ENCODE data around the gene APBB1.

DNA sequence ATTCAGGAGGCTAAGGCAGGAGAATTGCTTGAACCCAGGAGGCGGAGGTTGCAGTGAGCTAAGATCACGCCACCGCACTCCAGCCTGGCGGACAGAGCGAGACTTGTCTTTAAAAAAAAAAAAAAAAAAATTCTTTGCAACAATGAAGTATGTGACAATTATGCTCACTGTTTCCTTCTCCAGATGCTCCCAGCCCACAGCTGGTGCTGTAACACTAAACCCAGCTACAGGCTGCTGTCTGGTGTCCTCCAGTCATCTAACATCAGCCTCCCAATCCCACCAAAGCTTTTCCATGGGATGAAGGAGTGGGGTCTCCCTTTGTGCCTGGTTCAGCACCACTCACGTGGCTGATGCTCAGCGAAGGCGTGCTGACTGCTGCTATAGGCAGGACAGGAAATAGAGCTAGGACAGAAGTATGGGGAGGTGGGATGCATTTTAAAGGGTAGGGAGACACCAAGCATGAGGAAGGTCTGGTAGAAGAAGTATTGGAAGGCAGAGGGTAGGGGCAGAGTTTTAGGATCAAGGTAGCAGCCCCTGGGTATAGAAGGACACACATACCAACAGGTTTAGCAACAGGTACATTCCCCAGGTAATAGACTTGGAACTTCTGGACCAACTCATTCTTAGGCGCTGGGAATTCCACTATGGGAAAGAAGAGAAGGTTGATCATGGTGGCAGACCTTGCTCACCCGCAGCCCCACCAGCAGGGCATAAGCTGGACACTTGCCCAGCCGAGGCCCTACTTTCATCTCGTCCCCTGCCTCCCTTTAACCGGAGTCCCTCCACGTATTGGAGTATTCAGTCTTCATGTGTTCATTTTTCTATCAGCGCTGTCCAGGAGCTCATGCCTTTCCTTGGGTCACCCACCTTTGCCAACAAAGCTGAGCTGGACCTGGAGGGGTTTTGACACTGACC is 18.2 kb downstream of the APBB1 start:
- TF ChIP-seq, protein P1, sequence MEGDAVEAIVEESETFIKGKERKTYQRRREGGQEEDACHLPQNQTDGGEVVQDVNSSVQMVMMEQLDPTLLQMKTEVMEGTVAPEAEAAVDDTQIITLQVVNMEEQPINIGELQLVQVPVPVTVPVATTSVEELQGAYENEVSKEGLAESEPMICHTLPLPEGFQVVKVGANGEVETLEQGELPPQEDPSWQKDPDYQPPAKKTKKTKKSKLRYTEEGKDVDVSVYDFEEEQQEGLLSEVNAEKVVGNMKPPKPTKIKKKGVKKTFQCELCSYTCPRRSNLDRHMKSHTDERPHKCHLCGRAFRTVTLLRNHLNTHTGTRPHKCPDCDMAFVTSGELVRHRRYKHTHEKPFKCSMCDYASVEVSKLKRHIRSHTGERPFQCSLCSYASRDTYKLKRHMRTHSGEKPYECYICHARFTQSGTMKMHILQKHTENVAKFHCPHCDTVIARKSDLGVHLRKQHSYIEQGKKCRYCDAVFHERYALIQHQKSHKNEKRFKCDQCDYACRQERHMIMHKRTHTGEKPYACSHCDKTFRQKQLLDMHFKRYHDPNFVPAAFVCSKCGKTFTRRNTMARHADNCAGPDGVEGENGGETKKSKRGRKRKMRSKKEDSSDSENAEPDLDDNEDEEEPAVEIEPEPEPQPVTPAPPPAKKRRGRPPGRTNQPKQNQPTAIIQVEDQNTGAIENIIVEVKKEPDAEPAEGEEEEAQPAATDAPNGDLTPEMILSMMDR (conservative IDR thresholded peaks at IDR 0.05; ENCODE audit: low read depth, low read length) = no peak
- TF ChIP-seq EZH2 (IDR thresholded peaks at IDR 0.05; ENCODE audit: borderline replicate concordance, low read depth, low read length, poor library complexity, severe bottlenecking) = no peak

Measured in A673 (cell line).